Liver (tissue), 9 donors: ENCODE measurements around the gene DLL4. TPM values are rescaled to one million over a fixed set of nuclear protein-coding genes. Genes with fewer than 3 reads are reported as not detected.

Source experiments
- DNase-seq: peaks from one replicate; pipeline ENCODE4 v3.0.0-alpha.2; 2017; ENCODE audit warnings: low spot score
- H3K27ac ChIP-seq, 2 donors: one replicate each; pipeline ENCODE4 v1.7.0; 2013; ENCODE audit warnings: inconsistent platforms in 2 of 2, low read length in 2 of 2, control low read depth in 1 of 2, low read depth in 1 of 2, mild to moderate bottlenecking in 1 of 2
- H3K27me3 ChIP-seq, 4 donors: one replicate each; pipeline versions ENCODE4 v1.6.1 to v1.7.0; 2013; ENCODE audit warnings: low read length in 3 of 4, inconsistent platforms in 1 of 4, mild to moderate bottlenecking in 1 of 4, moderate library complexity in 1 of 4; ENCODE audit not compliant: control insufficient read depth in 4 of 4, insufficient read depth in 4 of 4
- H3K36me3 ChIP-seq, 4 donors: one replicate each; pipeline versions ENCODE4 v1.6.1 to v1.7.0; 2013; ENCODE audit warnings: low read length in 3 of 4, mild to moderate bottlenecking in 3 of 4, low read depth in 1 of 4, moderate library complexity in 1 of 4; ENCODE audit not compliant: control insufficient read depth in 4 of 4, insufficient read depth in 3 of 4
- H3K4me1 ChIP-seq, 4 donors: one replicate each; pipeline versions ENCODE4 v1.6.1 to v1.7.0; 2013; ENCODE audit warnings: low read length in 3 of 4, mild to moderate bottlenecking in 3 of 4, moderate library complexity in 1 of 4; ENCODE audit not compliant: control insufficient read depth in 4 of 4, insufficient read depth in 4 of 4
- H3K4me3 ChIP-seq, 3 donors: one replicate each; pipeline versions ENCODE4 v1.6.1 to v1.7.0; 2013; ENCODE audit warnings: low read length in 3 of 3, control low read depth in 1 of 3, low read depth in 1 of 3, mild to moderate bottlenecking in 1 of 3
- H3K9ac ChIP-seq, 2 donors: one replicate each; pipeline ENCODE4 v1.7.0; 2013; ENCODE audit warnings: low read length in 2 of 2, mild to moderate bottlenecking in 2 of 2, moderate library complexity in 2 of 2, control low read depth in 1 of 2, low read depth in 1 of 2
- H3K9me3 ChIP-seq, 4 donors: one replicate each; pipeline versions ENCODE4 v1.6.1 to v1.7.0; 2013; ENCODE audit warnings: low read length in 3 of 4; ENCODE audit not compliant: control insufficient read depth in 4 of 4
- ATF3 ChIP-seq: IDR thresholded peaks from 2 replicates; pipeline ENCODE4 v1.6.1; 2016; ENCODE audit warnings: antibody characterized with exemption
- CTCF ChIP-seq: fragments of 150-350 bp; IDR thresholded peaks from 2 replicates; pipeline ENCODE4 v1.5.1; 2017; ENCODE audit warnings: improper control_type of control experiment, low read depth, low read length; ENCODE audit not compliant: missing input control
- FOXA1 ChIP-seq: IDR thresholded peaks from 2 replicates; pipeline ENCODE4 v1.6.1; 2016; ENCODE audit warnings: antibody characterized with exemption
- FOXA2 ChIP-seq: IDR thresholded peaks from 2 replicates; pipeline ENCODE4 v1.6.1; 2016; ENCODE audit warnings: antibody characterized with exemption
- GABPA ChIP-seq, 2 donors: IDR thresholded peaks in 1 of 2; conservative IDR thresholded peaks in 1 of 2; 2 replicates each; pipeline ENCODE4 v1.6.1; 2016; ENCODE audit warnings: antibody characterized with exemption in 2 of 2, mild to moderate bottlenecking in 1 of 2, moderate library complexity in 1 of 2
- HNF4A ChIP-seq, 2 donors: conservative IDR thresholded peaks; 2 replicates each; pipeline ENCODE4 v1.6.1; 2016; ENCODE audit warnings: antibody characterized with exemption in 2 of 2, mild to moderate bottlenecking in 2 of 2
- HNF4G ChIP-seq: IDR thresholded peaks from 2 replicates; pipeline ENCODE4 v1.6.1; 2016; ENCODE audit warnings: antibody characterized with exemption
- JUND ChIP-seq, 2 donors: IDR thresholded peaks; 2 replicates each; pipeline ENCODE4 v1.6.1; 2016; ENCODE audit warnings: antibody characterized with exemption in 2 of 2
- MAX ChIP-seq: IDR thresholded peaks from 2 replicates; pipeline ENCODE4 v1.6.1; 2016; ENCODE audit warnings: antibody characterized with exemption
- NR2F2 ChIP-seq: IDR thresholded peaks from 2 replicates; pipeline ENCODE4 v1.6.1; 2016; ENCODE audit warnings: antibody characterized with exemption
- RAD21 ChIP-seq, 2 donors: IDR thresholded peaks; 2 replicates each; pipeline ENCODE4 v1.6.1; 2016; ENCODE audit warnings: antibody characterized with exemption in 2 of 2, mild to moderate bottlenecking in 2 of 2
- REST ChIP-seq: IDR thresholded peaks from 2 replicates; pipeline ENCODE4 v1.6.1; 2016; ENCODE audit warnings: antibody characterized with exemption, mild to moderate bottlenecking
- RXRA ChIP-seq, 2 donors: IDR thresholded peaks; 2 replicates each; pipeline ENCODE4 v1.6.1; 2017 to 2018; ENCODE audit warnings: antibody characterized with exemption in 2 of 2, mild to moderate bottlenecking in 1 of 2
- SP1 ChIP-seq: IDR thresholded peaks from 2 replicates; pipeline ENCODE4 v1.6.1; 2018; ENCODE audit warnings: antibody characterized with exemption, mild to moderate bottlenecking
- TAF1 ChIP-seq: conservative IDR thresholded peaks from 2 replicates; pipeline ENCODE4 v1.6.1; 2016; ENCODE audit warnings: antibody characterized with exemption, mild to moderate bottlenecking
- ZBTB33 ChIP-seq: IDR thresholded peaks from 2 replicates; pipeline ENCODE4 v1.6.1; 2016; ENCODE audit warnings: antibody characterized with exemption
- WGBS: extraction: QIAGEN DNeasy Blood & Tissue Kit; methylation state at CpG from one replicate; pipeline ENCODE4 v1.1.7; 2013; 5-methylcytosine and 5-hydroxymethylcytosine counted together
- polyA plus RNA-seq, 2 donors: library from polyadenylated mRNA; stranded (reverse) in 1 of 2; unstranded in 1 of 2; fragments of 200-250 nt in 1 of 2; fragments of >200 nt in 1 of 2; fragmentation: Nextera tagmentation in 1 of 2; extraction: Ambion mirVana in 1 of 2; gene quantifications; one replicate each; pipeline versions ENCODE4 v1.2.1 to v1.2.3, GENCODE V29; 2013 to 2015
- total RNA-seq, 2 donors: library from RNA; depleted of rRNA; stranded (reverse); fragments of >200 nt; gene quantifications; one replicate each; pipeline ENCODE4 v1.2.3, GENCODE V29; 2014
- donor health status: healthy.
- donor health status: healthy.
- donor health status: healthy.
- donor health status: healthy.
- donor health status: healthy.

DLL4 gene
- total and polyA plus RNA-seq, 4 donors: 2.1 to 3.8 (median 3.0) TPM

GRCh38 chr15:40931300-40932142, 2.4 kb downstream of the DLL4 start:
- WGBS: 71% methylated on average over 16 of the region's 16 CpGs
- no peaks in the 10 kb centered on the region for H3K9me3 ChIP-seq
- TF ChIP-seq JUND (IDR thresholded peaks at IDR 0.05) (no peak), ZBTB33 (no peak), SP1 (no peak), FOXA1 (no peak), MAX (no peak), ATF3 (no peak), GABPA (IDR thresholded peaks at IDR 0.05 in 1 of 2, conservative IDR thresholded peaks at IDR 0.05 in 1 of 2) (no peak), RXRA (IDR thresholded peaks at IDR 0.05) (no peak), TAF1 (no peak), RAD21 (IDR thresholded peaks at IDR 0.05) (no peak), CTCF (no peak)
- no peaks in the 10 kb centered on the region for H3K36me3 ChIP-seq
- peak overlapping the region in 2 of 3 donors; percentile 2 to 53 for H3K4me3 ChIP-seq
- DNase-seq: no peak
- no peak overlapping the region for H3K27ac ChIP-seq
- peaks cover 27 to 77% (median 56%) of the 10 kb centered on the region in 4 donors for H3K4me1 ChIP-seq
- peaks cover 0 to 5% (median 1%) of the 10 kb centered on the region in 4 donors for H3K27me3 ChIP-seq
- H3K9ac ChIP-seq: no peak overlapping the region

GRCh38 chr15:40932156-40932555, 3.0 kb downstream of the DLL4 start:
- DNase-seq: no peak
- Histone ChIP-seq H3K9me3 (no peaks in the 10 kb centered on the region), H3K27me3 (peaks cover 0 to 5% (median 1%) of the 10 kb centered on the region in 4 donors), H3K27ac (no peak overlapping the region), H3K4me1 (peaks cover 27 to 77% (median 55%) of the 10 kb centered on the region in 4 donors), H3K4me3 (peak overlapping the region in 2 of 3 donors; percentile 5 to 10), H3K9ac (no peak overlapping the region), H3K36me3 (no peaks in the 10 kb centered on the region)
- WGBS: 64% methylated on average over 8 of the region's 8 CpGs
- TF ChIP-seq SP1: no peak
- TF ChIP-seq GABPA (IDR thresholded peaks at IDR 0.05 in 1 of 2, conservative IDR thresholded peaks at IDR 0.05 in 1 of 2): no peak
- no peak for TF ChIP-seq MAX
- no peak for TF ChIP-seq HNF4A (conservative IDR thresholded peaks at IDR 0.05)
- no peak for TF ChIP-seq REST
- no peak for TF ChIP-seq ZBTB33
- TF ChIP-seq FOXA1: no peak
- no peak for TF ChIP-seq FOXA2
- no peak for TF ChIP-seq HNF4G
- no peak for TF ChIP-seq TAF1
- no peak for TF ChIP-seq CTCF
- TF ChIP-seq NR2F2: no peak
- TF ChIP-seq JUND (IDR thresholded peaks at IDR 0.05): no peak
- no peak for TF ChIP-seq ATF3
